Nephron (organoid): ENCODE measurements around the gene SDF4.

ENCODE experiments used
- H3K27ac Mint-ChIP-seq, 3 experiments: 2 replicates each; pipeline ENCODE4 v1.8.0; 2020; ENCODE audit warnings: mixed read lengths in 3 of 3, mild to moderate bottlenecking in 2 of 3, moderate library complexity in 1 of 3
- H3K27me3 Mint-ChIP-seq: 2 replicates; pipeline ENCODE4 v1.8.0; 2021; ENCODE audit warnings: low read depth, mild to moderate bottlenecking, moderate library complexity, mixed read lengths
- H3K36me3 Mint-ChIP-seq: 2 replicates; pipeline ENCODE4 v1.8.0; 2020; ENCODE audit warnings: low read depth, mixed read lengths
- H3K4me1 Mint-ChIP-seq: 2 replicates; pipeline ENCODE4 v1.8.0; 2020; ENCODE audit warnings: mixed read lengths
- H3K4me3 Mint-ChIP-seq, 3 experiments: 2 replicates each; pipeline ENCODE4 v1.8.0; 2020; ENCODE audit warnings: mild to moderate bottlenecking in 3 of 3, mixed read lengths in 3 of 3, moderate library complexity in 2 of 3
- H3K9me3 Mint-ChIP-seq: 2 replicates; pipeline ENCODE4 v1.8.0; 2020; ENCODE audit warnings: mixed read lengths
- TF ChIP-seq, protein P1 (sequence below), 3 experiments: fragments of 200-600 bp; sonication (generic); IDR thresholded peaks; one replicate each; pipeline ENCODE4 v1.5.0; 2021; ENCODE audit warnings: antibody characterized with exemption in 3 of 3; ENCODE audit not compliant: unreplicated experiment in 3 of 3

SDF4 gene

DNA sequence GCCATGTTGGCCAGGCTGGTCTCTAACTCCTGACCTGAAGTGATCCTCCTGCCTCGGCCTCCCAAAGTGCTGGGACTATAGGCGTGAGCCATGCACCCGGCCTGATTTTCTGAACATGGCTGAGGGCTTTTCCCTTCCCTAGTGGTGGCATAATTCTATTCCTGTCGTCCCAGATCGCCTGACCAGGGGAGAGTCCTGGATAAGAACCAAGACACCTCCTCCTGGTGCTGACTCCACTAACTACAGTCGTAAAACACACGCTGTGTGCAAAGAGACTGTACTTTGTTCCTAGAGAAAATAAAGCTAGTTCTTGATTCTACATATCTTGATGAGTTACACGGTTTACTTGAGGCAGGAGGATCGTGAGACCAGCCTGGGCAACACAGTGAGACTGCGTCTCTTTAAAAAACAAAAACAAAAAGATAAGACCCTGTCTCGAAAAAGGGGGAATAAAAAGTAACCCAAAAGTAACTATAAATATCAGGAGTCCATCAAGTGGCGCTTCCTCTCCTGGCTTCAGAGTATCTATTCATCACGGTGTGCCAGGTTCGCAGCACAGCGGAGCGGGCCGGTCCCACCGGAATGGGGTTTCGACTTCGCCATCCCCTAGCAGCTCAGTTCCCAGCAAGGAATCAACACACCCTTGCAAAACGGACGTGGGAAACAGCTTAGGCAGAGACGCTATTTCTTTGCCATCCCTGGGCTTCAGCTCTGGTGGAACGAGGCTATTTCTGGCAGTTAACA is 973 bp downstream of the SDF4 start:
- no peaks in the 10 kb centered on the region for H3K9me3 Mint-ChIP-seq
- H3K4me1 Mint-ChIP-seq = peaks cover 33% of the 10 kb centered on the region
- peaks cover 20% of the 10 kb centered on the region for H3K36me3 Mint-ChIP-seq
- TF ChIP-seq, protein P1, sequence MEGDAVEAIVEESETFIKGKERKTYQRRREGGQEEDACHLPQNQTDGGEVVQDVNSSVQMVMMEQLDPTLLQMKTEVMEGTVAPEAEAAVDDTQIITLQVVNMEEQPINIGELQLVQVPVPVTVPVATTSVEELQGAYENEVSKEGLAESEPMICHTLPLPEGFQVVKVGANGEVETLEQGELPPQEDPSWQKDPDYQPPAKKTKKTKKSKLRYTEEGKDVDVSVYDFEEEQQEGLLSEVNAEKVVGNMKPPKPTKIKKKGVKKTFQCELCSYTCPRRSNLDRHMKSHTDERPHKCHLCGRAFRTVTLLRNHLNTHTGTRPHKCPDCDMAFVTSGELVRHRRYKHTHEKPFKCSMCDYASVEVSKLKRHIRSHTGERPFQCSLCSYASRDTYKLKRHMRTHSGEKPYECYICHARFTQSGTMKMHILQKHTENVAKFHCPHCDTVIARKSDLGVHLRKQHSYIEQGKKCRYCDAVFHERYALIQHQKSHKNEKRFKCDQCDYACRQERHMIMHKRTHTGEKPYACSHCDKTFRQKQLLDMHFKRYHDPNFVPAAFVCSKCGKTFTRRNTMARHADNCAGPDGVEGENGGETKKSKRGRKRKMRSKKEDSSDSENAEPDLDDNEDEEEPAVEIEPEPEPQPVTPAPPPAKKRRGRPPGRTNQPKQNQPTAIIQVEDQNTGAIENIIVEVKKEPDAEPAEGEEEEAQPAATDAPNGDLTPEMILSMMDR (IDR thresholded peaks at IDR 0.05; ENCODE audit: unreplicated experiment in 3 of 3) = peak in 1 of 3 experiments; percentile 24
- H3K27me3 Mint-ChIP-seq = no peaks in the 10 kb centered on the region
- H3K4me3 Mint-ChIP-seq = peak overlapping the region; percentile 89 to 96 (median 94)
- peak overlapping the region; percentile 84 to 98 (median 94) for H3K27ac Mint-ChIP-seq

DNA sequence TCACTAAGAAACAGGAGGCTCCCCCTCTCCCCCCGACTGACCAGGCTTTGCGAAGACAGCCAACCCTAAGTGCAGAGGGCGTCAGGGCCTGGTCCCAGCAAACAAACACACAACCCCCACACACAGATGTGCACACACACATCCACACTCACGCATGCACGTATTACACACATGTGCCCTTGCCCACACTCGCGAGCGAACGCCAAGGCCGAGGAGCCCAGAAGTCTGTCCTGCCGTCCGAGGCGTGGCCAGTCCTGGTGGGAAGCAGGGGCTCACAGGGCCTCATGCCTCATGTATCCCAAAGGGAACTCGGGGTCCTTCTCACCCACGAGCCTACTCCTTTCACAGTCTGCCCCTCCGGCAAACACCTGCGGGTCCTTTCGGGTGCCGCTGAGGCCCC is 2.0 kb downstream of the SDF4 start:
- TF ChIP-seq, protein P1 (IDR thresholded peaks at IDR 0.05; ENCODE audit: unreplicated experiment in 3 of 3) = no peak
- H3K27me3 Mint-ChIP-seq = no peaks in the 10 kb centered on the region
- H3K4me3 Mint-ChIP-seq = peak overlapping the region; percentile 49 to 64 (median 56)
- H3K27ac Mint-ChIP-seq = no peak overlapping the region
- H3K9me3 Mint-ChIP-seq = no peaks in the 10 kb centered on the region
- H3K4me1 Mint-ChIP-seq = peaks cover 32% of the 10 kb centered on the region
- H3K36me3 Mint-ChIP-seq = peaks cover 26% of the 10 kb centered on the region

DNA sequence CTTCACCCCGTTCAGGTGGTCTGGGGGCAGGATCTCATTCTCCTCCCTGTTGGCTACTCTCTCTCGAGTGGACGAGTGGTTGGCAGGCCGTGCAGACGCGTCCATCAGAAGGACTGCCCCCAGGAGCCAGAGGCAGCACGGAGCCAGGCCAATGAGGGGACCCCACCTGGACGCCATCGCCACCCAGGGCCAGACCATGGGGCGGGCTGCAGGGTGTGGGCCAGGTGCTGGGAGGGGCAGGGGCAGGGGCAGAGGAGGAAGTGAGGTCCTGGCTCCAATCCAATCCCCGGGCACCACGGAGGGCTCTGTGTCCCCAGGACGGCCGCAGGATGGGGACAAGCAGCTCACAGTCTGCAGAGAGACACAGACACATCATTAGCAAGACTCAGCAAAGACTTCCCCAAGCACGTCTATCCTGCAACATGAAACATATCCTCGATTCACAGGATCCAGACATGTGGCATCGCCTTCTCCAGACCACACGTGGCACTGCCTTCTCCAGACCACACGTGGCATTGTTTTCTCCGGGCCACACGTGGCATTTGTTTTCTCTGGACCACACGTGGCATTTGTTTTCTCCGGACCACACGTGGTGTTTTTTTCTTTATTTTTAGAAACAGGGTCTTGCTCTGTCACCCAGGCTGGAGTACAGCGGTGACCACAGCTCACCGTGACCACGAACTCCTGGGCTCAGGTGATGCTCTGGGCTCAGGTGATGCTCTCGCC is 3.0 kb downstream of the SDF4 start:
- no peak overlapping the region for H3K27ac Mint-ChIP-seq
- H3K9me3 Mint-ChIP-seq = no peaks in the 10 kb centered on the region
- H3K27me3 Mint-ChIP-seq = no peaks in the 10 kb centered on the region
- TF ChIP-seq, protein P1 (IDR thresholded peaks at IDR 0.05; ENCODE audit: unreplicated experiment in 3 of 3) = no peak
- H3K4me1 Mint-ChIP-seq = peaks cover 22% of the 10 kb centered on the region
- peaks cover 24% of the 10 kb centered on the region for H3K36me3 Mint-ChIP-seq
- H3K4me3 Mint-ChIP-seq = peak overlapping the region in 1 of 3 experiments; percentile 23

DNA sequence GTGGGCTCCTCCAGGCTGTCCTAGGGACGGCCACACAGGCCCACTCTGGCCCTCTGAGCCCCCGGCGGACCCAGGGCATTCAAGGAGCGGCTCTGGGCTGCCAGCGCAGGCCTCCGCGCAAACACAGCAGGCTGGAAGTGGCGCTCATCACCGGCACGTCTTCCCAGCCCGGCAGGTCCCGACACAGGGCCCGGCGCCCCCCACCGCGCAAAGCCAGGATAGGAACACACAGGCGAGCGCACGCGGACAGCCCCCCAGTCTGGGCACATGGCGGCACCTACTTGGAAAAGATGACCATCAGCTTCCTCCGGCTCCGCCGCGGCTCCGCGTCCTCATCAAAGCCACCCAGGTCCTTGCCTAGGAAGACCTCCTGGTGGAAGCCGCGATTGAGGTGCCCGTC is 3.6 kb downstream of the SDF4 start:
- peaks cover 22% of the 10 kb centered on the region for H3K36me3 Mint-ChIP-seq
- TF ChIP-seq, protein P1 (IDR thresholded peaks at IDR 0.05; ENCODE audit: unreplicated experiment in 3 of 3) = no peak
- H3K27me3 Mint-ChIP-seq = no peaks in the 10 kb centered on the region
- no peaks in the 10 kb centered on the region for H3K9me3 Mint-ChIP-seq
- H3K4me3 Mint-ChIP-seq = peak overlapping the region in 1 of 3 experiments; percentile 23
- H3K4me1 Mint-ChIP-seq = peaks cover 16% of the 10 kb centered on the region
- H3K27ac Mint-ChIP-seq = no peak overlapping the region

DNA sequence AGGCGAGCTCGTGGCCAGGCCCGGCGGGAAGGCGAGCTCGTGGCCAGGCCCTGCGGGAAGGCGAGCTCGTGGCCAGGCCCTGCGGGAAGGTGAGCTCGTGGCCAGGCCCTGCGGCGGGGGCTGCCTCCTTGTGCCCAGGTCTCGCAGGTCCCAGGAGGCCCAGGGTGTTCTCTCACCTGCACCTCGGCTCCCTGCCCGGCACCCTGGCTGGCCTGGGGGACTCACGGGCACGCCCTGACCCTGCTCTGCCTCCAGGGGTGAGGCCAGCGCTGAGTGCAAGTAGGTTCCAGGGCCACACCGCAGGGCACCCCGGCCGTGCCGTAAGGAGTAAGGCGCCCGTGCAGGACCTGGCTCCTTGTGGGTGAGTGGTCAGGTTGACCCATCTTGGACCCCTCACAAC is 4.4 kb downstream of the SDF4 start:
- H3K4me1 Mint-ChIP-seq = peaks cover 16% of the 10 kb centered on the region
- no peaks in the 10 kb centered on the region for H3K27me3 Mint-ChIP-seq
- H3K4me3 Mint-ChIP-seq = no peak overlapping the region
- H3K36me3 Mint-ChIP-seq = peaks cover 29% of the 10 kb centered on the region
- H3K9me3 Mint-ChIP-seq = no peaks in the 10 kb centered on the region
- TF ChIP-seq, protein P1 (IDR thresholded peaks at IDR 0.05; ENCODE audit: unreplicated experiment in 3 of 3) = no peak
- no peak overlapping the region for H3K27ac Mint-ChIP-seq
